ENCODE data around the gene PEX10.

The PEX10 gene

GRCh38 chr1:2384941-2385481 is 27.4 kb downstream of the PEX10 start:
- no peak for DNase-seq

- DNase-seq: no peak
Observed at GRCh38 chr1:2384130-2384860, 28.1 kb downstream of the PEX10 start.

GRCh38 chr1:2383576-2383975 is 28.8 kb downstream of the PEX10 start:
- no peak for DNase-seq

- no peak for DNase-seq
Observed at GRCh38 chr1:2382621-2383361, 29.6 kb downstream of the PEX10 start.

GRCh38 chr1:2381741-2382620 is 30.4 kb downstream of the PEX10 start:
- DNase-seq: no peak

DNA sequence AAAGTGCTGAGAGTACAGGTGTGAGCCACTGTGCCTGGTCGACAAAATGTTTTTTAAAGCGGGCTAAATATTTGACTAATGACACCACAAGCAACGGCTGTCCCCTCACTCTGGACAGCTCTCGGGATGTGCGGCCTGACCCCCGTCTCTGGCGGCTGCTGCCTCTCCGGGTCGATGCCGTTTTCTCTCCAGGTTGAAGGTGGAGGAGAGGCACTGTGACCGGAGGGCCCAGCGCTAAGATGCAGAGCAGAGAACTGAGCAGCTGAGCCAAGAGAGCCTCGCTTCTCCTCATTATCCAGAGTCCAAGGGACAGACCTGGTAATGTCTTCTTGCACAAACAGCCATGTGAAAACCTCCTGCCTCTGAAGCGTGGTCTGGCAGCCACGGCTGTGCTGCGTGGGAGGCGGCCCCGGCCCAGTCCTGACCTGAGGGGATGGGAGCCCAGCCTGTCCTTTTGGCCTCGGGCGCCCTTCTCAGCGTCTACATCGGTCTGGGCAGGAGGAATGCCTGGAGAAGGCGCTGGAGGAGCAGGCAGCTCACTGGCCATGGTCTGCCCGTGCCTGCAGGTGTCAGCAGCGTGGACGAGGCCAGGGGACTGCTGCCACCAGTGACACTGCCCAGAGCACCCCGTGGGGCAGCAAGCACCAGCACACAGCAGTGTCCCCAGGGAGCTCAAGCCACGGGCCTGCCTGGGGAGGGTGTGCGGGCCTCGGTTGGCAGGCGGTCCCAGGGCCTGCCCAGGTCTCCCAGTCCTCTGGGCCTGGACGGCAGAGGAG is 31.4 kb downstream of the PEX10 start:
- DNase-seq: no peak

DNA sequence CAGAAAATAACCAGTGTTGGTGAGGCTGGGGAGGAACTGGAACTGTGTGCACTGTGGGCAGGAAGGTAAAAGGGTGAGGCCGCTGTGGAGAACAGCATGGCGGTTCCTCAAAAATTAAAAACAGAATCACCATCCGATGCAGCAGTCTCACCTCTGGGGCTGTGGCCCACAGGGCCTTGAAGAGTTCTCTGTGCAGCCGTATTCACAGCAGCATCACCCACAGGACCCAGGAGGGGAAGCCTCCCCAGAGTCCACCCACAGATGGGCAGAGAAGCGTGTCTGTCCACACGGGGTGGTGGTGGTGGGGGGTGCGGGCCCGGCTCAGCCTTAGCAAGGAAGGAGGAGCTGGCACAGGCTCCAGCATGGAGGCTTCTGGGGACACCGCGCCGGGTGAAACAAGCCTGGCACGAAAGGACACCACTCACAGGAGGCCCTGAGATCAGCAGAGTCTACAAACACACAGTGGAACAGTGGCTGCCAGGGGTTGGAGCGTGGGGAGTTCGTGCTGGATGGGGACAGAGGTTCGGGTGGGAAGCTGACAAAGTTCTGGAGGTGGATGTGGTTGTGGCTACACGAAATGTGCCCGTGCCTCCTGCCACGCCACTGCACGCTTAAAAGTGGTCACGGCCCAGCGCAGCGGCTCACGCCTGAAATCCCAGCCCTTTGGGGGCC is 32.5 kb downstream of the PEX10 start:
- no peak for DNase-seq

DNA sequence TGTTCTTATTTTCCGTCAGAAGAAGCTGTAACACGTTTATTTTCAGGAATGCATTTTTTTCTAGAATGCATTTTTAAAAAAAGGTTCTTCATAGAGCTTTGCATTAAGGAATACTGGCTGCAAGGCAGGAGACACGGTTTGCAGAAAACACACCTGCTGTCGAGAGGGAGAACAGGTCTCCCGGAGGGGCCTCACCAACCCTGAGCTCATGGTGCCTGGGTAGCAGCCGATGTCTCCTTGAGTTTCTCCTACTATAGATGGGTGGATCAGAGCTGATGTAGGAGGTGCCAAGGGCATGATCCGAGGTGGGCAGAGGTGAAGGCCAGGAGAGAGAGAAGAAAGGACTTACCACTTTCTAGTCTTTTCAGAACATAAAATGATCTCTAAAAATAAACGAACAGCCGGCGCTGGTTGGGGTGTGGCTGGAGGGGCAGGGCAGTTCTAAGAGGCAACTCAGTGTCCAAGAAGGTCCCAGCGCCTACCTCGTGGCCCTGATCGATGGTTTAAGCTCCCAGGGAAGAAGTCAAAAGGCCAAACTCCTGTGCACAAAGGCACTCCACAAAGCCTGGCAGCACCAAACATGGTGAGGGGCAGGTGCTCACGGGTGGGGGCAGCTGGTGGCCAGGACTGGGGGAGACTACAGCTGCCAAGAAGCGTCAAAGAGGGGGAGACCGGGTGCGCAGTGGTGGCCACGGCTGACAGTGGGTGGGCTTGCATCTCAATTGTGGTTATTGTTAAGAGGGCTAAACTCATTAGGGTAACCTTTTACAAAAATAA is 33.2 kb downstream of the PEX10 start:
- no peak for DNase-seq

DNA sequence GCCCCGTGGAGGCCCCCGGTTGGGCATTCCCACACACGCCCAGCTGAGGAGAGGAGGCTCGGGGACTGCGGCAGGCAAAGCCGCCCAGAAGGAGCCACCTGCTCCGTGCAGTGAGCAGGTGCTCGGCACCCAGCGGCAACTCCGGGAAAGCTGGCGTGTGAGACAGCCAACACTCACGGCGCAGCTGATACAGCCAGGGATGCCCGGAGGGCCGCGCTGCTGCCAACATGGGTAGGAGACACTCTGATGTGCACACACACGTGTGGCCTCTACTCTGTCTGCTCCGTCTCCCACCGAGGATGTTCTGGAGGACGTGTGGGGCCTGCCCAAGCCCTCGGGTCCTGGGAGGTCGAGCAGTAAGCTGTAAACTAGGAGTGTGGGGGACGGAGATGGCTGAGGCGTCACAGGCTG is 33.9 kb downstream of the PEX10 start:
- DNase-seq: no peak

DNA sequence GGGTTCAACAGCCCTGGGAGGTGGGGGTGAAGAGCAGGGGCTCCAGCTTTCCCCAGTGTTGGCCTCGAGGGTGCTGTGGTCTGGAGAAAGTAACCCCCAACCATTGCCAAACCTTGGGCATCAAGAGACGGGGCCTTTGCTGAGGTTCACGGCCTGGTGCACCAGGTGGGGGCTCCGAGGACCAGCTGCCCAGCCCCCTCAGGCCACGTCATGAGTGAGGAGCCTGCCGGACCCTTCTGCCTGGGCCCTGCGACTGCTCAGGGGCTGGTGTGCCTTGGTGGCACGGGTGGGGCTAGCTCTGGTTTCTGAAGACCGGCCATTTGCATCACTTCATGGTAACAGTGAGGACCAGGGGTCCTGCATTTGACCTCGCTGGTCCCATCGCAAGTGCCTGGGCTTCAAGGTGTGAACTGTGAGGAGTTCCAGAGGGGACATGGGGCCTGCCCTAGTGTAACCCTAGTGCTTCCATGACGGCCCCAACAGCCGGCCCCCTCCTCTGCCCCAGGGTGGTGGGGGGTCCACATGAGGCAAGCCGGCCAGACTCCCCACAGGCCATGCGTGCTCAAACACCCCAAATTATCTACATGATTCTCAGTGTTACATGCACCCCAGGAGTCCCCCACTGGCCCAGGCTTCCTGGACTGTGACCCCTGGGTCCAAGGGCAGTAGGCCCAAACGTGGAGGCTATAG is 34.5 kb downstream of the PEX10 start:
- DNase-seq: no peak

- no peak for DNase-seq
Observed at GRCh38 chr1:2376931-2377672, 35.3 kb downstream of the PEX10 start.

- no peak for DNase-seq
Observed at GRCh38 chr1:2376261-2376741, 36.1 kb downstream of the PEX10 start.

DNA sequence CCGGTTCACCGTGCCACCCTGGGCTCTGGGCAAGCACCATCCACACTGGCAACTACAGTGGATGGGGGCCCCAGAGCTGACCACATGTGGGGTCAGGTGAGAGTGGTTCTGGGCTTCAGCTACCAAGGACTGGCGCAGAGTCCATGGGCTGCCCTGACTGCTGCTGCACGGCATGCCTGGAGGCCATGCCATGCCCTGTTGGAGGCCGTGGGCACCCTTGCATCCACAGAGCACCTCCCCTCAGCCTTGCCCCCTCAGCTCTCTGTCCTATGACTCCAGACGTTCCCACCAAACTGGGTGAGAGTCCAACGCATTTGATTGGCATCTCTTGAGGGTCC is 36.5 kb downstream of the PEX10 start:
- no peak for DNase-seq

DNA sequence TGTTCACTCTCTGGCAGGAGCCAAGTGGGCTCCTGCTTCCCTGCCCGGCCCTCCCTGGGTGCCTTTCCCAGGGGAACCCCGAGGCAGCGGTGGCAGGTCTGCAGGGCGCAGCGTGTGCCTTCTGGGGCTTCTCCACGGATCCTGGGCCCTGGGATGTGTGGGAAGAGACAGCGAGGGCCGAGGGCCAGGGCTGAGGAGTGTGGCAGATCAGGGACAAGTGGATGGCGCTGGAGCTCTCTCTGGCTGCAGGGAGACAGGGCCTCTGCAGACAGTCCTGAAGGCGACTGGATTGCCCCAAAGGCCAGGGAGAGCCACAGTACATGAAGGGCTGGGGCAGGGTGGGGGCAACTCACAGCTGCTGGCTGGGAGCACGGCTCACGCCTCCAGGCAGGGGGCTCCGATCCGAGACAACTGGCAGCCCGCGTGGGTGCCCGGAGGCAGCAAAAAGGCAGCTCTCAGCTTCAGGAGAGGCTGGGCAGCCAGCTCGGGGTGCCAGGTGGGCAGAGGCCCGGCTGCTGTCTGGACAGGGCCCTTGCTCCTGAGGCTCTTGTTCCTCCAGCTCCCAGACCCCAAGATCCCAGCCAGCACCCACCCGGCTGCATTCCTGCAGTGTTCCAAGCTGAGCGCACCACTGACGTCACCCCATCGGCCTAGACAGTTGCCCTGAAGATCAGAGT is 37.0 kb downstream of the PEX10 start:
- DNase-seq: no peak

GRCh38 chr1:2374252-2375155 is 37.9 kb downstream of the PEX10 start:
- no peak for DNase-seq

- no peak for DNase-seq
Observed at GRCh38 chr1:2373551-2374251, 38.7 kb downstream of the PEX10 start.
